Dermis microvascular lymphatic vessel endothelial cell (primary cell): ENCODE results near the gene HP. TPM values are rescaled to one million over a fixed set of nuclear protein-coding genes. Genes with fewer than 3 reads are reported as not detected.
A peak's percentile ranks its signal among the peaks of the same experiment; 100 is the strongest.
"Not testable (repeated sequence)": the region's sequence is repeated elsewhere in the genome, so short reads cannot be mapped to it uniquely, and the experiment has no call there.

Source experiments
- DNase-seq, 2 donors: peaks; one replicate each; pipeline versions ENCODE4 v3.0.0 to v3.0.0-alpha.2; 2010; ENCODE audit warnings: low read depth in 2 of 2
- total RNA-seq: library from RNA; depleted of rRNA; stranded (reverse); fragments of >200 nt; gene quantifications from 2 replicates; pipeline ENCODE4 v1.2.1, GENCODE V29; 2014

The HP gene, protein sequence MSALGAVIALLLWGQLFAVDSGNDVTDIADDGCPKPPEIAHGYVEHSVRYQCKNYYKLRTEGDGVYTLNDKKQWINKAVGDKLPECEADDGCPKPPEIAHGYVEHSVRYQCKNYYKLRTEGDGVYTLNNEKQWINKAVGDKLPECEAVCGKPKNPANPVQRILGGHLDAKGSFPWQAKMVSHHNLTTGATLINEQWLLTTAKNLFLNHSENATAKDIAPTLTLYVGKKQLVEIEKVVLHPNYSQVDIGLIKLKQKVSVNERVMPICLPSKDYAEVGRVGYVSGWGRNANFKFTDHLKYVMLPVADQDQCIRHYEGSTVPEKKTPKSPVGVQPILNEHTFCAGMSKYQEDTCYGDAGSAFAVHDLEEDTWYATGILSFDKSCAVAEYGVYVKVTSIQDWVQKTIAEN
- not detected in 2 replicates for total RNA-seq

DNA sequence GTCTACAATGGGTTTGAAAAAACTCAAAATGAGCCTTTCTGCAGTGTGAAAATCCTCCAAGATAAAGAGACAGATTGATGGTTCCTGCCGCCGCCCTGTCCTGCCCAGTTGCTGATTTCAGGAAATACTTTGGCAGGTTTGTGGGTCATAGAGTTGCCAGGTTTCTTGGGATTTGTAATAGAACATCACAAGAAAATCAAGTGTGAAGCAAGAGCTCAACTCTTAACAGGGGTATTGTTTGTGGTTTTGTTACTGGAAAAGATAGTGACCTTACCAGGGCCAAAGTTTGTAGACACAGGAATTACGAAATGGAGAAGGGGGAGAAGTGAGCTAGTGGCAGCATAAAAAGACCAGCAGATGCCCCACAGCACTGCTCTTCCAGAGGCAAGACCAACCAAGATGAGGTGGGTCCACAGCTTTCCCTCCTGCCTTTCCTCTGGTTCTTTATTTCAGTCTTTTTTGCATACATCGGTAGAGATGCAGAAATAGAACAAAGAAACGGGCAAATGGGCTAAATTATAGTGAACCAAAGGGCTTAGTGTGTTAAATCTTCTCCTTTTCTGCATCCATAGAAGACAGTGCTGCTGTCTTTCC is at the start of gene HP:
TSS of gene HP (plus strand) at position 252 of the 594 bp plus-strand sequence. CDS start at position 400, 148 bp downstream.
- DNase-seq: not testable (repeated sequence)

DNA sequence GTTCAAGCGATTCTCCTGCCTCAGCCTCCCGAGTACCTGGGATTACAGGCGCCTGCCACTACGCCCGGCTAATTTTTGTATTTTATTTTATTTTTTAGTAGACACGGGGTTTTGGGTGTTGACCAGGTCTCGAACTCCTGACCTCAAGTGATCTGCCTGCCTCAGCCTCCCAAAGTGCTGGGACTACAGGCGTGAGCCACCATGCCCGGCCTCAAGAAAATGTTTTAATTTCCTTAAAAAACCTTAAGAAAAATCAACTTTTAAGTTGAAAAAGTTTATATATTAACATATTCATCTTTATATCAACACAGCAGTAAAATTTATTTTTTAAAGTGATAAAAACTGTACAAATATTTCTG is 46.3 kb upstream of the HP start:
- not testable (repeated sequence) for DNase-seq

DNA sequence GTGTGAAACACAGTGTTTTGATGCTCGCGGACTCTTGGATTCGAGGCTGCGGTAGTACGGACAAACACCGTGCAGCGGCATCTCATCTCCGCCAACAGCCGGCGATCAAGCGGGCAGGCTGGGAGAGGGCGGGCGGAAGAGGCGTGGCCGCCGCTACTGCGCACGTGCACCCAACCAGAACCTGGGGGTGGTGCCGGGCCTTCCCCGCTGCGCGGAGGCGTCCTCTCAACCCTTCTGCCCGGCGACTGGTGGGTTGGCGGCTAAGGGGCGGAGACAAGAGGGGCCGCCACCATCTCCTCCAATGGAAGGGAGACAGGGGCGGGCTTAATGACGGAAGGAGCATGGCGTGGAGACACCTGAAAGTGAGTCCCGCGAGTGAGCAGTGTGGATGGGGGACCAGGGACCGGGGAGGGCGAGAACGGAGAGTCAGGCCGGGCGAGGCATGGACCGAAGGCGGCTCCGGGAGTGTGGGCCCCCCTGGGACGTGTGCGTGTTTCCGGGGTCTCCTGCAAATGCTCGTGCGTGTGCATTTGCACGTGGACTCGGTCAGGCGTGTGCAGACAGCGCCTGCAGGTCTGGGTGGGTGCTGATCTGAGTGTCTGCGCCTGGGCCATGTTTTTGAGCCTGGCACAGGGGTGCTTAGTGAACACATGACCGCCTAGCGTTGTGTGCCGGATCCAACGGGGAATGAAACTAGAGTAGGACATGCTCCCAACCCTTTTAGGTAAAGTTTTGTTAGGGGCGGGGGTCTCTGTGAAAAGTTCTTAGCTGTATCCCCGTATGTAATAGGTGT is 45.7 kb upstream of the HP start, which contains the start of gene DHODH:
TSS of gene DHODH (plus strand) at position 321 of the 793 bp plus-strand sequence. CDS start at position 342, 21 bp downstream.
- peak; percentile 92 to 98 for DNase-seq

DNA sequence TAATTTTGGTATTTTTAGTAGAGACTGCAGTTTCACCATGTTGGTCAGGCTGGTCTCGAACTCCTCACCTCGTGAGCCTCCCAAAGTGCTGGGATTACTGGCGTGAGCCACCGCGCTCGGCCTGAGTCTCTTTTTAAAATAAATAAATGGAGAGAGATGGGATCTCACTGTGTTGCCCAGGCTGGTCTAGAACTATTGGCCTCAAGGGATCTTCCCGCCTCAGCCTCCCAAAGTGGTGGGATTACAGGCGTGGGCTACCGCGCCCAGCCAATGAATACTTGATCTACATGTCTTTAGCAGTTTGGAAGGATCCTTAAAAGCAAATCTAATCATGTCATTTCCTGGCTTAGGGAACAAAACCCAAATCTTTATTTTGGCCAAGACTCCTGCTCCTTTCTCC is 44.5 kb upstream of the HP start:
- no peak for DNase-seq

DNA sequence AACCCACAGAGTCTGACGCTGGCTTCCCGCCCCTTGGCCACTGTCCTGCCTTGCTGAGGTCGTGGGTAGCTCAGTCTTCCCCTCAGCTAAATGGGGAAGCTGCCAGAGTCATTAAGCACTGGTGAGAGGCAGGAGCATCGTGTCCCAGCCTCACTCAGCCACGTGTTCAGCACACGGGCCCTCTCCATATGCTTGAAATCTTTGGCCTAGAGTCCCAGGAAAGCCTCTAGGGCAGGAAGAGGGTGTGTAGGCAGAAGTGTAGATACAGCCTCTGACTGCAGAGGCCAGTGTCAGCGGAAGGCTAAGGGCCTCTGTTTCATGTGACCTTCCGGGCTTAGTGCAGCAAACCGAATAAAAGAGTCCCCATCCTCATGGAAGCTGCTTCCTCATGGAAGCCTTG is 41.7 kb upstream of the HP start:
- DNase-seq: no peak

DNA sequence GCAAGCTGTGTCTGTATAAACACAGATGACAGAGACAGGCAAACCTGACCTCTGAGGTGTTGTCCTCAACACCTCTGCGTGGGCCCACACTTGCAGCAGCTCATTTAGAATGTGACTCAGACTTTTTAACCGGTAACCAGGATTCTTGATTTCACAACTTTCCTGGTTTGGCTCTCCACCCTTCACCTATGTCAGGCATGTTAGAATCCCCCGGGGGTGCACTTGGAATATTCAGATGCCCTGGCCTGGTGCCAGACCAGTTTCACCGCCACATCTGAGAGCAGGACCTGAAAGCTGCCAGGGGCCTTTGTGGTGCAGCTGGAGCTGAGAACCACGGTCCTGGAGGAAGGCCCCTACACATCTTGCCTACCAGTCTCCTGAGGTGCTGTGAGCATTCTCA is 40.9 kb upstream of the HP start:
- no peak for DNase-seq

DNA sequence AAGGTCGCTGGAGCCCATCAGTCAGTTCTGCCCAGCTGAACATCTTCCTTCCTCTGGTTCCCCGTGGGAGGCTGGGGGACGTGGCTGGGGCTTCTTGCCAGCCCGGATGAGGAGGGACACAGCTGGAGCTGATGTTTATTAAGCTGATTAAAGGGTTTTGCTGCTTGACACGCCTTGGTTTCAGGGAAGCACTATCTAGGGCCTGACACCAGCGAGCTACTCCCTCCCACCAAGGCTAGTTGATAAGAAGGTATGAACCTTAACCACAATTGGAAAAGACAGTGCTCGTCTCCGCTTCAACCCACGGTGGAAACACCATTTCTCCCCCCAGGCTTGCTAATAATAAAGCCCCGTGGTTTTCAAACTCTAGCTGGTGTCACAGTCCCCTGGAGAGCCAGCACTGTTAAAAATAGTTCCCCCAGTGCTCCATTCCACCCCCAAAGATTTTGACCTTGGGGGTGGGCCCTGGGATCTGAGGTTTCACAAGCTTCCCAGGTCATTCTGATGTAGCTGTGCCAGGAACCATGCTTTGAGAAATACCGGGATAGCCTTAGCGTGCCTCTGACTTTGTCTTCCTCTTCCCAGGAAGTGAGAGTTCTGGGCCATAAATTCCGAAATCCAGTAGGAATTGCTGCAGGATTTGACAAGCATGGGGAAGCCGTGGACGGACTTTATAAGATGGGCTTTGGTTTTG is 40.3 kb upstream of the HP start:
- no peak for DNase-seq

DNA sequence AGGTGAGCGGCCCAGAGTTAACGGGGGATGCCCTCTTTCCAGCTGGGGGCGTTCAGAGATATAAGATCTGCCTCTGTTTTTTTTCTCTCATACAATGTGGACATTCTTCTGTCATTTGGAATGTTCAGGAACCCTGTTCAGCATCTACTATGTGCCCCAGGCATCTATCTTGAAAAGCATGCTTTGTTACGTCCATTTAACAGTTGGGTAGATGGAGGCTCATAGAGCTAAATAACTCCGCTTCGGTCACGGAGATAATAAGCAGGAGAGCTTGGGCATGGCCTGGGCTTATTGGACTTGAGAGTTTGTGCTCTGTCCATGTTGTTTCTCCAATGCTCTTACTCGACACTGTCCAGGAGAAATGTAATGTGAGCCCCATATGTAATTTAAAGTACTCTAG is 39.6 kb upstream of the HP start:
- DNase-seq: no peak

DNA sequence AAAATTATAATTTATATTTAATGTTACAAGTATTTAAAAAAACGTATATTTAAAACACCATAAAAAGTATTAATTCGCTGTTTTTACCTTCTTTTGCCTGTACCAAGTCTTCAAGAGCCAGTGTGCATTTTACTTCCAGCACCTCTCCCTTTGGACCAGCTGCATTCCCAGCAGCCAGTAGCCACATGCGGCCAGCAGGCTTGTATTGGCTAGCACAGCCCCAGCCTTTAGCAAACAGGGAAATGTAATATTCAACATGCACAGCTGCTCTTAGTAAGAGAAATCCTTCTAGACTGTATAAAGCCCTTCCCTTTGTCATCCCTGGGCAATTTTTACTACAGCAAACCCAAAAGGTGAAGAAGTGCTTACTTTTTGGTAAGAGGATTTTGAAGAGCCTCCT is 39.2 kb upstream of the HP start:
- no peak for DNase-seq

DNA sequence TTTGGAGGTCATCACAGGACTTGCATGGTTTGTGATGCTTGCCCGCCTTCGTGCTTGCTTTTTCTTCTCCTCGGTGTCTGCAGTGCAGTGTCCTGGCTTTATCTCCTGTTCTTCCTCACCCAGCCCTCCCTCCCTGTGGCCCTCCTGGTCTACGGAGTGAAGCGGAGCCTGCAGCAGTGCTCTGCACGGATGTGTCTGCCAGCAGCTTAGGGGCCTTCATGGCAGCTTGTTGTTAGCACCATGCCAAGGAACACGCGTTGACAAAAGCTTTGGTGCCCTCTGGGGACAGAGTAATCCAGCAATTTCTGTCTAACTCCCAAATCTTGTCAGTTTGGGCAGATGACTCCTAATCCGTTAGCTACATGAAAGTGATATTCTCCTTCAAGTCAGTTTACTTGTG is 35.8 kb upstream of the HP start:
- no peak for DNase-seq

DNA sequence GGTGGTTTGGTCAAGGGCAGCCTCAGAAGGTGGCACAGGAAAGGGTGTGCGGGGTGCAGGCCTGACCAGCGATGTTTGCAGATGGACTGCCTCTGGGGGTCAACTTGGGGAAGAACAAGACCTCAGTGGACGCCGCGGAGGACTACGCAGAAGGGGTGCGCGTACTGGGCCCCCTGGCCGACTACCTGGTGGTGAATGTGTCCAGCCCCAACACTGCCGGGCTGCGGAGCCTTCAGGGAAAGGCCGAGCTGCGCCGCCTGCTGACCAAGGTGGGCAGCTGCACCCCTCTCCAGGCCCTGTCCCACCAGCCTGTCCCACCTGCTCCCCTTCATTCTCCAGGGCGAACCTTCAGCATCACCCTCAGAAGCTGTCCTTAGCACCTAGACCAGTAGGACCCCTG is 33.3 kb upstream of the HP start:
- no peak for DNase-seq

DNA sequence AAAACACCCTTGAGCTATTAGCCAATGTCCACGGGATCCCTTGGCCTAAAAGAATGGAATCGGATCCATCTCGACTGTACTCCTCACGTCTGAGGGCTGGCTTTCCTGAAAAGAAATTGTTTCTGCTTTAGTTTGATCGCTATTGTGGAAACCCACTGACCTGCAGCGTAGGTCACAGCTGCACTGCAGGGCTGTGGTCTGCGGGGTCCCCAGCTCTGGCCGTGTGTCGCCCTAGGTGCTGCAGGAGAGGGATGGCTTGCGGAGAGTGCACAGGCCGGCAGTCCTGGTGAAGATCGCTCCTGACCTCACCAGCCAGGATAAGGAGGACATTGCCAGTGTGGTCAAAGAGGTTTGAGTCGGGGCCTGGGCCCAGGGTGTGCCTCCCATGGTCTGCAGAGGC is 32.2 kb upstream of the HP start:
- no peak for DNase-seq

DNA sequence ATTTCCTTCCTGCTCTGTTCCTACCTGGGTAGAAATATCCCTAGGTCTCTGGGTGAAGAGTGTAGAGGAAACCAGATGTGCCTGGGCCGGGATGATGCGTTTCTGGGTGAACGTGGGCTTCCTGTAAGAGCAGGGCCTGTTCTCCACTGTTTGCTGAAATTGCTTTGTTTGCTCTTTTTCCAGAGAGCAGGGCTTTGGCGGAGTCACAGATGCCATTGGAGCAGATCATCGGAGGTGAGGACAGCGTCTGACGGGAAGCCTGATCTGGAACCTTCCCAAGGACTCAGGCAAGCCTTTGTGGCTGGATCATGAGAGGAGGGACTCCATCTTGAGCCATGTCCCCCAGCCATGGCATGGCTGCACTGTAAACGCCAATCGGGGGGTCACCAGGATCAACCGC is 30.3 kb upstream of the HP start:
- peak in 1 of 2 donors; percentile 77 for DNase-seq

DNA sequence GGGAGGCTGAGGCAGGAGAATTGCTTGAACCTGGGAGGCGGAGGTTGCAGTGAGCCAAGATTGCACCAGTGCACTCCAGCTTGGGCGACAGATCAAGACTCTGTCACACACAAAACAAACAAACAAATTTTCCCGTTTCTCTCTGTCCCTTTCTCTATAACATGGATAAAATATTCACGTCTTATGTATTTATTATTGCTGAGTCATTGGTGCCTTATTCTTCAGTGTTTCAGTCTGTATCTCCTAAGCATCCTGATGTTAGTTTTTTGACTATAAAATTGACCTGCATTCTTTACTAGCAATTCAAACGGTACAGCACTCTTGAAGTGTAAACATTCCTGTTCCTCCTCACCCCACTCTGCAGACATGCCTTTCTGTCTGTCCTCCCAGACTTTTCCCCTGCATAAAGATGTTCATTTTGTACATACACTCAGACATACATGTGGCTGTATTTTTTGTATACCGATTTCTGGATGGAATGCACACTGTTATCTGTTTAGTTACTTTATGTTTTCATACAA is 29.4 kb upstream of the HP start:
- DNase-seq: no peak

DNA sequence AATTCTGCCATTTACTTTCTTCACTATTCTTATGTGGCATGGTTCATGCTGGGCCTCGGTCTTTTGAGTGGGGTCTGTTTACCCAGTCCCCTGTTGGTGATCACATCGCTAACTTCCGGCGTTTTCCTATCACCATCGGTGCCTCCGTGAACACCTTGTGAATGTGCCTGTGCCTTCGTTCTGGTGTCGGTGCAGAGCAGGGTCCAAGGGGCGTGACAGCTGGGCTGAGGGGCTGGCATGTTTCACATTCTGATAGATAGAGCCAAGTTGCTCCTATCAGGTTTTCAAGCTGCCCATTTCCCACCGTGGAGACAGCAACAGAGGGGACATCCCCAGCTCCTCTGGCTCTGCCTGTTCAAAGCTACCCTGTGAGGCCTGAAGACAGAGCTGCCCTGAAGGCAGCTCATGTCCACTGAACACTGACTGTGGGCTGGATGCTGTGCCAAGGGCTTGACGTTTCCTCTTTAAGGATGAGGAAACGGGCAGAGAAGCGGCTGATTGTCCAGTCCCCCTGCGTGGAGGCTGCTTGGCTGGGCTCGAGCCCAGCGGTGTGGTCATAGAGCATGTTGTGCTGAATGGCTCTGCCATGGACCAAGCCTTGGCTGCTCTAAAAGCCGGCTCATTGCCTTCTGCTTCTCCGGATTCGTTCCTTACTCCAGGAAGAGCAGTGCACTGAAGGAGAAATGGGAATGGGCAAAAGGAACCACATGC is 28.7 kb upstream of the HP start:
- DNase-seq: no peak

DNA sequence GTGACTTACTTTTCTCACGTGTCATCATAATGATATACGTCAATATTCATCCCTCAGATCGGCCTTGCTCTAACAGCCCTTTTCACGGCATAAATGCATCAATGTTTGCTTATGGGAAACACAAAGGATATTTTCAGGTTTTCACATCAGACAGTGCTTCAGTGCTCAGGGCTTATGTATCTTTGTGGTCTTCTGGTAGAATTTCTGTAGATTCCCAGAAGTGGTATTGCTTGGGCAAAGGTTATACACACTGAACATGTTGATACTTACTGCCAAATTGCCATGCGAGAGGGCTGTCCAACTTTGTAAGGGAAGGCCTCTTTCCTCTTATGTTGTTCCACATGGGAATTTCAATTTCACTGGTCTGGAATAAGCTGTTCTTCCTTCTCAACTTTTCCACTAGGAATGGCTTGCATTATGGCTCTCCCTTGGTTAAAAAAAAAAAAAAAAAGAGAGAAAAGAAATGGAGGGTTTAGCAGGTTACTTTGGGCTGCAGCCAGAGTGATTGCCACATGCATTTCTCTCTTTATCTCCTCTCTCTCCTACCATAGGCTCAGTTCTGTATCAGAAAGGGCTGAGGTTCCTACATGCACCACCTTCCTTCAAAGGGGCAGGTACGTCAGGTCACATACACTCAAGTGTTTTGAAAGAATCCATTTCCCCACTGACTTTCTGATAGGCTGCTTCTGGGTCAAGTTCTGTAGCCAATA is 26.5 kb upstream of the HP start:
- DNase-seq: no peak

DNA sequence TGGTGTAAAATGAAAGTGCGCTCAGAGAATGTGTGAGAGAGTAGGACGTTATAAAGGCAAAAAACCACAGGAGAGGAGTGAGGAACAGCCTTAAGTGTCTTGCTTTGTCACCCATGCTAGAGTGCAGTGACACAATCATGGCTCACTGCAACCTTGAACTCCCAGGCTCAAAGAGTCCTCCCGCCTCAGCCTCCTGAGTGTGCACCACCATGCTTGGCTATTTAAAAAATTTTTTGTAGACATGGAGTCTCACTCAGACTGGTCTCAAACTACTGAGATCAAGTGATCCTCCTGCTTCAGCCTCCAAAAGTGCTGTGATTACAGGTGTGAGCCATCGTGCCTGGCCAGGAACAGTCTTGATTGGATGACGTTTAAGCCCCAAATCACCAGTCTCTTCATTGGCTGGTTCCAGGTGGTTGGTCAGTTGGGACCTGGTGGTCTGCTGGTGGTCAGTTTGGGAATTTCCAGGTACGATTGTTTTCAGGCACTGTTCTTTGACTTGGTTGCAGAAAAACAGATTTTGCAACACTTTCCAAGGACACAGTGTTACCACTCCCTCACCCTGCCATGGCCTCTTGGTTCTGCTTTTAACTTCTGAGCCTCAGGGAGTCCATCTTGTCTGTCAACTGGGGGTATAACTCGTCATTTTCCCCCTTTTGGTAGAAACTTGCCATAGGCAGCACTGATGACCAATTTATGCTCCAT is 24.6 kb upstream of the HP start:
- no peak for DNase-seq

DNA sequence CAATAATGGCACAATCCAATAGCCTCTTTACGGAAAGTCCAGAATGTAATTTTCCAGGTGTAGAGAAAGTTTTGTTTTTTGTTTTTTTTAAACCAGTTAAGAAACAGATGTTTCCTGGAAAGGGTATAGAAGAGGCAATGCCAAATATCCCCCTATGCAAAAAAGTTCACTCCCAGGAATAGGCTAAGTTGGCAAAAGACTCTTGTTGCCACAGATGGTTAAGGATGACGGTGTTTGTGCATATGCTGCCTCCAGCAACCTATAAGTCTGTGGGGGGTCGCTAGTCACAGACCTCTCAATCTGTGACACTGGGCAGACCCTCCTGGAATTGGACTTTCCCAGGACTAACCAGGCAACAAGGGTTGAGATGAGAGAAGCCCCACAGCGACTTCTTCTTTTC is 20.9 kb upstream of the HP start:
- DNase-seq: peak; percentile 31 to 68

DNA sequence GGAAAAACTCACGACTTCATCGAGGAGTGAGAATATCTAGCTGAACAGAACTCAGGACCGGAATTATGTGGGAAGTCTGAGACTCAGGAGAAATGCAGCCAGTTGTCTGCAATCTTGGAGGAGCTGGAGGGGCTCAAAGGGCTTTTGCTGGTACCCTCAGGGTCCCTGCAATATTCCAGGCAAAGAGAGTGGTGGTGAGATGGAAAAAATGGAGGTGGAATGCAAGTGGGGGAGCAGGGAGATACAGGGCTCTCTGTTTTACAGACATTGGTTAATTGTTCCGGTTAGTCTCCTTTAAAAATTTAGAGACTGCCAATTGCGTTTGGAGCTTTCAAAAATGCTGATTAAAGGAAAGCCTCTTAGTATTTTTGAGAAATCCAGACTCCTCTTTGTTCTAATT is 18.2 kb upstream of the HP start:
- DNase-seq: no peak
